Measurements from ENCODE around the gene COL4A3. TPM values are rescaled to one million over a fixed set of nuclear protein-coding genes. Genes with fewer than 3 reads are reported as not detected.

The COL4A3 gene
- total and polyA plus RNA-seq, 2 experiments from 2014 or later: 0.11 to 0.70 TPM

- H4K20me1 ChIP-seq (ENCODE audit: insufficient read depth): no peaks in the 10 kb centered on the region
- no peak overlapping the region for H3K4me3 ChIP-seq
- WGBS, 2 experiments (ENCODE audit: low coverage in 1 of 2, low lambda C conversion rate in 2 of 2, missing lambda C conversion rate in 2 of 2): 93 to 98% methylated on average over 5 of the region's 5 CpGs
- in situ Hi-C loops (cut with MboI): no loop called here
- peaks cover 7% of the 10 kb centered on the region; the same call in 1 of the 2 replicates for H3K4me1 ChIP-seq (ENCODE audit: insufficient read depth)
- no peaks in the 10 kb centered on the region for H3K9me2 ChIP-seq (ENCODE audit: insufficient read depth)
- no peak overlapping the region for H3K9ac ChIP-seq
- H3K4me2 ChIP-seq (ENCODE audit: unreplicated experiment): no peak overlapping the region
- no peak overlapping the region for H3K27ac ChIP-seq
- no peaks in the 10 kb centered on the region for H3K27me3 ChIP-seq (replicated peaks; ENCODE audit: insufficient read depth)
- H3K36me3 ChIP-seq (ENCODE audit: low read depth): no peaks in the 10 kb centered on the region
- no peaks in the 10 kb centered on the region for H3K79me2 ChIP-seq (ENCODE audit: insufficient read depth)
- H3F3A ChIP-seq (ENCODE audit: insufficient read depth): no peaks in the 10 kb centered on the region
- no peak for TF ChIP-seq EZH2phosphoT487 (IDR thresholded peaks at IDR 0.05; ENCODE audit: insufficient read depth, low read depth)
- TF ChIP-seq EZH2 (IDR thresholded peaks at IDR 0.05; ENCODE audit: insufficient read depth, poor library complexity, severe bottlenecking): no peak
- no peaks in the 10 kb centered on the region for H3K9me3 ChIP-seq (ENCODE audit: low read depth)
- no peak for DNase-seq
- H2AFZ ChIP-seq: no peak overlapping the region
Observed at GRCh38 chr2:227311861-227312506, 147.6 kb downstream of the COL4A3 start.

GRCh38 chr2:227312579-227312978 lies 148.2 kb downstream of the COL4A3 start:
- H3K79me2 ChIP-seq (ENCODE audit: insufficient read depth): no peaks in the 10 kb centered on the region
- H3K9ac ChIP-seq: no peak overlapping the region
- H3K9me2 ChIP-seq (ENCODE audit: insufficient read depth): no peaks in the 10 kb centered on the region
- no peaks in the 10 kb centered on the region for H3K36me3 ChIP-seq (ENCODE audit: low read depth)
- H3K27me3 ChIP-seq (replicated peaks; ENCODE audit: insufficient read depth): no peaks in the 10 kb centered on the region
- no peak for TF ChIP-seq EZH2phosphoT487 (IDR thresholded peaks at IDR 0.05; ENCODE audit: insufficient read depth, low read depth)
- no peak for TF ChIP-seq EZH2 (IDR thresholded peaks at IDR 0.05; ENCODE audit: insufficient read depth, poor library complexity, severe bottlenecking)
- no peaks in the 10 kb centered on the region for H4K20me1 ChIP-seq (ENCODE audit: insufficient read depth)
- H3K27ac ChIP-seq: no peak overlapping the region
- in situ Hi-C loops (cut with MboI): no loop called here
- WGBS, 2 experiments (ENCODE audit: low coverage in 1 of 2, low lambda C conversion rate in 2 of 2, missing lambda C conversion rate in 2 of 2): 46 to 50% methylated on average over 2 of the region's 2 CpGs
- H3K4me2 ChIP-seq (ENCODE audit: unreplicated experiment): no peak overlapping the region
- no peaks in the 10 kb centered on the region for H3K9me3 ChIP-seq (ENCODE audit: low read depth)
- H3F3A ChIP-seq (ENCODE audit: insufficient read depth): no peaks in the 10 kb centered on the region
- H3K4me3 ChIP-seq: no peak overlapping the region
- peaks cover 7% of the 10 kb centered on the region; the same call in 1 of the 2 replicates for H3K4me1 ChIP-seq (ENCODE audit: insufficient read depth)
- no peak overlapping the region for H2AFZ ChIP-seq
- no peak for DNase-seq

- Histone ChIP-seq H3K4me2 (ENCODE audit: unreplicated experiment) (no peak overlapping the region), H3K79me2 (ENCODE audit: insufficient read depth) (no peaks in the 10 kb centered on the region), H3K9me2 (ENCODE audit: insufficient read depth) (no peaks in the 10 kb centered on the region), H4K20me1 (ENCODE audit: insufficient read depth) (no peaks in the 10 kb centered on the region), H3K27me3 (replicated peaks; ENCODE audit: insufficient read depth) (no peaks in the 10 kb centered on the region), H2AFZ (no peak overlapping the region), H3K9ac (no peak overlapping the region), H3K27ac (no peak overlapping the region), H3K9me3 (ENCODE audit: low read depth) (no peaks in the 10 kb centered on the region), H3F3A (ENCODE audit: insufficient read depth) (no peaks in the 10 kb centered on the region), H3K4me3 (no peak overlapping the region), H3K4me1 (ENCODE audit: insufficient read depth) (peaks cover 7% of the 10 kb centered on the region; the same call in 1 of the 2 replicates), H3K36me3 (ENCODE audit: low read depth) (no peaks in the 10 kb centered on the region)
- DNase-seq: no peak
- TF ChIP-seq EZH2phosphoT487 (IDR thresholded peaks at IDR 0.05; ENCODE audit: insufficient read depth, low read depth): no peak
- no peak for TF ChIP-seq EZH2 (IDR thresholded peaks at IDR 0.05; ENCODE audit: insufficient read depth, poor library complexity, severe bottlenecking)
- in situ Hi-C loops (cut with MboI): no loop called here
- WGBS, 2 experiments (ENCODE audit: low coverage in 1 of 2, low lambda C conversion rate in 2 of 2, missing lambda C conversion rate in 2 of 2): 81 to 85% methylated on average over 1 of the region's 1 CpG
Observed at GRCh38 chr2:227313310-227313709, 148.9 kb downstream of the COL4A3 start.

- Histone ChIP-seq H3F3A (ENCODE audit: insufficient read depth) (no peaks in the 10 kb centered on the region), H3K9me2 (ENCODE audit: insufficient read depth) (no peaks in the 10 kb centered on the region), H3K4me3 (no peak overlapping the region), H3K27ac (no peak overlapping the region), H3K4me2 (ENCODE audit: unreplicated experiment) (no peak overlapping the region), H2AFZ (no peak overlapping the region), H3K79me2 (ENCODE audit: insufficient read depth) (no peaks in the 10 kb centered on the region), H4K20me1 (ENCODE audit: insufficient read depth) (no peaks in the 10 kb centered on the region), H3K9ac (no peak overlapping the region), H3K36me3 (ENCODE audit: low read depth) (no peaks in the 10 kb centered on the region), H3K27me3 (replicated peaks; ENCODE audit: insufficient read depth) (no peaks in the 10 kb centered on the region), H3K4me1 (ENCODE audit: insufficient read depth) (no peaks in the 10 kb centered on the region), H3K9me3 (ENCODE audit: low read depth) (no peaks in the 10 kb centered on the region)
- TF ChIP-seq EZH2phosphoT487 (IDR thresholded peaks at IDR 0.05; ENCODE audit: insufficient read depth, low read depth) (no peak), EZH2 (IDR thresholded peaks at IDR 0.05; ENCODE audit: insufficient read depth, poor library complexity, severe bottlenecking) (no peak)
- in situ Hi-C loops (cut with MboI): no loop called here
- 81 to 87% methylated on average over 2 of the region's 2 CpGs for WGBS, 2 experiments (ENCODE audit: low coverage in 1 of 2, low lambda C conversion rate in 2 of 2, missing lambda C conversion rate in 2 of 2)
- DNase-seq: no peak
Observed at GRCh38 chr2:227317834-227318233, 153.4 kb downstream of the COL4A3 start.
